Measurements from ENCODE around the gene KCNIP4. TPM values are rescaled to one million over a fixed set of nuclear protein-coding genes. Genes with fewer than 3 reads are reported as not detected.

Gene KCNIP4
- total RNA-seq, 4 donors from 2014 or later, result 0.19 to 0.50 (median 0.34) TPM; not detected in 1

DNA sequence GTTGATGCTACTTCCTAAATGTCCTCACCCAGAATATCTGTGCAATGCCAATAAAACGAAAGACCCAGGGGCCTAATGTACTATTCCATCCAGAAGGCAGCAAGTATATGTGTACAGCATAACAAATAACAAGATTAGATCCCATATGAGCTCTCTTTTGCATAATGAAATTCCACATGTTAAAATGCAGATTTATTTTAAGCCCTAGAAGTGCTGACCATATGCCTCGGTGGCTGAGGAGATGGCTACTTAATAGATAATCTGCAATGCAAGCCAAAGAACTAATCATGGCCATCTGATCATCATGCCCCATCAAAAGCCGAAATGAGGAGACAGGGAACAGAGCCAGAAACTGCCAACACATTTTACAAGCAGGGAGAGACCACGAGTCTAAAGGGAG lies 293.5 kb downstream of the KCNIP4 start:
- 79% methylated on average over 4 of the region's 4 CpGs for WGBS
- no peaks in the 10 kb centered on the region for H3K9me3 ChIP-seq
- H3K4me3 ChIP-seq, result no peak overlapping the region
- H3K4me1 ChIP-seq, result no peaks in the 10 kb centered on the region
- TF ChIP-seq POLR2A (IDR thresholded peaks at IDR 0.05; ENCODE audit: low read depth), result no peak
- TF ChIP-seq, protein P1, sequence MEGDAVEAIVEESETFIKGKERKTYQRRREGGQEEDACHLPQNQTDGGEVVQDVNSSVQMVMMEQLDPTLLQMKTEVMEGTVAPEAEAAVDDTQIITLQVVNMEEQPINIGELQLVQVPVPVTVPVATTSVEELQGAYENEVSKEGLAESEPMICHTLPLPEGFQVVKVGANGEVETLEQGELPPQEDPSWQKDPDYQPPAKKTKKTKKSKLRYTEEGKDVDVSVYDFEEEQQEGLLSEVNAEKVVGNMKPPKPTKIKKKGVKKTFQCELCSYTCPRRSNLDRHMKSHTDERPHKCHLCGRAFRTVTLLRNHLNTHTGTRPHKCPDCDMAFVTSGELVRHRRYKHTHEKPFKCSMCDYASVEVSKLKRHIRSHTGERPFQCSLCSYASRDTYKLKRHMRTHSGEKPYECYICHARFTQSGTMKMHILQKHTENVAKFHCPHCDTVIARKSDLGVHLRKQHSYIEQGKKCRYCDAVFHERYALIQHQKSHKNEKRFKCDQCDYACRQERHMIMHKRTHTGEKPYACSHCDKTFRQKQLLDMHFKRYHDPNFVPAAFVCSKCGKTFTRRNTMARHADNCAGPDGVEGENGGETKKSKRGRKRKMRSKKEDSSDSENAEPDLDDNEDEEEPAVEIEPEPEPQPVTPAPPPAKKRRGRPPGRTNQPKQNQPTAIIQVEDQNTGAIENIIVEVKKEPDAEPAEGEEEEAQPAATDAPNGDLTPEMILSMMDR (IDR thresholded peaks at IDR 0.05), result no peak
- no peak for TF ChIP-seq POLR2AphosphoS5 (IDR thresholded peaks at IDR 0.05)
- TF ChIP-seq EP300 (IDR thresholded peaks at IDR 0.05), result no peak
- no peaks in the 10 kb centered on the region for H3K27me3 ChIP-seq
- H3K36me3 ChIP-seq, result no peaks in the 10 kb centered on the region
- no peak for DNase-seq (ENCODE audit: extremely low spot score)
- intact Hi-C loops (cut with DNase I), result no loop called here
- H3K27ac ChIP-seq (replicated peaks in 1 of 4), result no peak overlapping the region

DNA sequence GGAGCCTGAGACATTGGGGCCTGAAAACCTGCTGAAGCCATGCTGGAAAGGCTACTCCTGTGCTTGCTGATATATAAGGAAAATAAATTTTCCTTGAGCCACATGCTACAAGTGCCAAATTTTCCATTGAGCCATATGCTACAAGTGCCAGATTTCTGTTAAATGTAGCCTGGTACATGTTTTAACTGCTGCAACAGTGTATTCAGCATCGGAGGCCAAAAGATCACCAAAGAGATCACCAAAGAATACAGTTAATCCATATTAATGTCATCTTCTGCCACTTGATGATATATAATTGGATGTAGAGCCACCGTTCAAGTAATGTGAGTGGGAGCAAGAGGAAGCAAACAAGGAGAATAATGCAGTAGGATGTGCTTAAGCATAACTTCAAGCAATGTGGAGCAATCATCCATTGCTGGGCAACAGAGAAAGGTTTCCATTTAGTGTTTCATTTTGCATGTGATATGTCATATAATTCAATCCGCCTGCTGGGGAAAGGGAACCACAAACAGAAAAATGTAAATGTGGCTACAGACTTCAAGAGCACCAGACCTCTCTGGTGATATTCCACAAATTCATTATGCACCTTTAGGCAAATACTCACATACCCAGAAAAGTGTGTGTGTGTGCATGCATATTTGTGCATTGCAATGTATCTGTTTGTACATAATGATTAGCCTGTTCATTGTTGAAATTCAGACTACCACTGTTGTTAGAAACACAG lies 295.9 kb downstream of the KCNIP4 start:
- intact Hi-C loops (cut with DNase I), result no loop called here
- H3K4me1 ChIP-seq, result no peaks in the 10 kb centered on the region
- H3K36me3 ChIP-seq, result no peaks in the 10 kb centered on the region
- WGBS, result 52% methylated on average over 3 of the region's 3 CpGs
- no peak for TF ChIP-seq POLR2A (IDR thresholded peaks at IDR 0.05; ENCODE audit: low read depth)
- TF ChIP-seq EP300 (IDR thresholded peaks at IDR 0.05), result no peak
- TF ChIP-seq, protein P1 (IDR thresholded peaks at IDR 0.05), result no peak
- no peak for TF ChIP-seq POLR2AphosphoS5 (IDR thresholded peaks at IDR 0.05)
- H3K4me3 ChIP-seq, result no peak overlapping the region
- no peak for DNase-seq (ENCODE audit: extremely low spot score)
- no peaks in the 10 kb centered on the region for H3K27me3 ChIP-seq
- H3K27ac ChIP-seq (replicated peaks in 1 of 4), result no peak overlapping the region
- no peaks in the 10 kb centered on the region for H3K9me3 ChIP-seq

DNA sequence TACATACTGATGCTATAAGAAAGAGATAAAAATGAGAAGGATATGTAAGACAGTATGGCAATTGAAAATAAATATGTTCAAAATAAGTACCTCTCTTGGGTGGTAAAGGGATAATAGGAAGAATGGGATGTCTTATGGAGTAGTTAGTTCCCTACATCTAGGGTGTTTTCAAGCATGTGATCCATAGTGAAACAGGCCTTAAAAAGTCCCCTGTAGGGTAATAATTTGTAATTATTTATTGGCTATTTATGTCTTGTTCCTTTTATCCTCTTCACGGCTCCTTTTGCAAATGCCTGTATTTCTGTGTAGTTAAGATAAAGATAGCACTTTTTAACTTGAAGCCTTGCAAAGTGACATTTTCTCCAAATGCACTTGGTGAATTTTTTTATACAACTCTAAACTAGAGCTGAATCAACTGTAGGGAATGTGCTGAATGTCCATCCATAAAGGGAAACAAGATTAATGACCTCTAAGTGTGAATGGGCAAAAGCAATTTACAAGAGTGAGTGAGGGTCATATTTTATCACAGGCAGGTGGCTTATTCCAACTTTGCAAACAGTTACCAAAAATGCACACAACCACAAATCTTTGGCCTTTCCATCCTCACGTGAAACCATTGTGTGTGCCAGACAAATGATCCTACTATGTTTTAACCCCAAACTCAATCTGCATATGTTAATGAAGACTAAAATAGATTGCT lies 299.0 kb downstream of the KCNIP4 start:
- intact Hi-C loops (cut with DNase I), result no loop called here
- WGBS, result 67% methylated on average over 2 of the region's 2 CpGs
- DNase-seq (ENCODE audit: extremely low spot score), result no peak
- Histone ChIP-seq H3K4me3 (no peak overlapping the region), H3K27ac (replicated peaks in 1 of 4) (no peak overlapping the region), H3K36me3 (no peaks in the 10 kb centered on the region), H3K4me1 (no peaks in the 10 kb centered on the region), H3K27me3 (no peaks in the 10 kb centered on the region), H3K9me3 (no peaks in the 10 kb centered on the region)
- TF ChIP-seq, protein P1 (IDR thresholded peaks at IDR 0.05), result no peak
- TF ChIP-seq POLR2A (IDR thresholded peaks at IDR 0.05; ENCODE audit: low read depth), result no peak

DNA sequence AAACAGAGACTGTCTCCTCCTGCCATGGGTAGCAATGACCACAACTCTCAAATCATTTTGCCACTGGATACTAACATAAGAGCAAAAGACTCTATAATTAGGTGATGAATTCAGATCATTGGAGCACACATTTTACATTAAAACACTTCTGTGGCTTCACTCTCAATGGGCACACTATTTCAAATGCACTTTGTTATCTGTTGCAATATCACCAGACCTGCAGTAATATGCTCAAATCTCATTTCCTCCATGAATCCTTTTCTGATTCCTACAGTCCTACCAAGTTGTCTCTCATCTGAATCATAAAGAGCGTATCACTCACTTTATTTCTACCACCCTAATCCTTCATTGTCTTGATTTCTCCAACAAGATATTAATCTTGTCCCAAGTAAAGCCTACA lies 302.8 kb downstream of the KCNIP4 start:
- Histone ChIP-seq H3K27me3 (no peaks in the 10 kb centered on the region), H3K9me3 (no peaks in the 10 kb centered on the region), H3K36me3 (no peaks in the 10 kb centered on the region), H3K27ac (replicated peaks in 1 of 4) (no peak overlapping the region), H3K4me3 (no peak overlapping the region), H3K4me1 (no peaks in the 10 kb centered on the region)
- DNase-seq (ENCODE audit: extremely low spot score), result no peak
- intact Hi-C loops (cut with DNase I), result no loop called here
- 100% methylated on average over 1 of the region's 1 CpG for WGBS
- TF ChIP-seq, protein P1 (IDR thresholded peaks at IDR 0.05), result no peak
- no peak for TF ChIP-seq POLR2AphosphoS5 (IDR thresholded peaks at IDR 0.05)
- no peak for TF ChIP-seq EP300 (IDR thresholded peaks at IDR 0.05)
- no peak for TF ChIP-seq POLR2A (IDR thresholded peaks at IDR 0.05; ENCODE audit: low read depth)

Measured in esophagus muscularis mucosa (tissue), 4 donors.